DOHH2 (cell line): ENCODE data around the gene THOC1.

Experiments
- H3F3A ChIP-seq: fragments of 200-600 bp; sonication (generic), shearing (Covaris generic); 2 replicates; pipeline ENCODE4 v1.6.0; 2016; ENCODE audit warnings: antibody characterized with exemption, mild to moderate bottlenecking; ENCODE audit not compliant: control insufficient read depth, insufficient read depth
- H3K27ac ChIP-seq: fragments of 200-600 bp; sonication (generic); 2 replicates; pipeline ENCODE4 v1.5.1; 2014; ENCODE audit warnings: low read depth, mild to moderate bottlenecking, low read length, moderate library complexity
- H3K27me3 ChIP-seq: fragments of 200-600 bp; sonication (generic); 2 replicates; pipeline ENCODE4 v1.6.1; 2014; ENCODE audit warnings: mild to moderate bottlenecking, low read length, mixed read lengths; ENCODE audit not compliant: control insufficient read depth
- H3K36me3 ChIP-seq: fragments of 200-600 bp; sonication (generic); 2 replicates; pipeline ENCODE4 v1.6.1; 2014; ENCODE audit warnings: mild to moderate bottlenecking, low read length, moderate library complexity, mixed read lengths; ENCODE audit not compliant: control insufficient read depth
- H3K4me1 ChIP-seq: fragments of 200-600 bp; sonication (generic); 2 replicates; pipeline ENCODE4 v1.6.1; 2014; ENCODE audit warnings: mild to moderate bottlenecking, low read length, mixed read lengths; ENCODE audit not compliant: control insufficient read depth
- H3K4me2 ChIP-seq: fragments of 200-600 bp; sonication (generic); 2 replicates; pipeline ENCODE4 v1.6.0; 2014; ENCODE audit warnings: mild to moderate bottlenecking, low read length, moderate library complexity
- H3K4me3 ChIP-seq: fragments of 200-600 bp; sonication (generic); 2 replicates; pipeline ENCODE4 v1.5.1; 2014; ENCODE audit warnings: mild to moderate bottlenecking, low read length, mixed read lengths
- H3K79me2 ChIP-seq: fragments of 200-600 bp; sonication (generic); 2 replicates; pipeline ENCODE4 v1.6.1; 2014; ENCODE audit warnings: mild to moderate bottlenecking, low read length, mixed read lengths; ENCODE audit not compliant: control insufficient read depth
- H3K9me2 ChIP-seq: fragments of 200-600 bp; sonication (generic); replicated peaks from 2 replicates; pipeline ENCODE4 v1.6.1; 2014; ENCODE audit warnings: mild to moderate bottlenecking, low read length, mixed read lengths; ENCODE audit not compliant: control insufficient read depth
- H3K9me3 ChIP-seq: fragments of 200-600 bp; sonication (generic); 2 replicates; pipeline ENCODE4 v1.6.1; 2014; ENCODE audit warnings: antibody characterized with exemption, low read length, mixed read lengths; ENCODE audit not compliant: control insufficient read depth, insufficient read depth
- H4K20me1 ChIP-seq: fragments of 200-600 bp; sonication (generic); 2 replicates; pipeline ENCODE4 v1.6.0; 2014; ENCODE audit warnings: low read depth, mild to moderate bottlenecking, antibody characterized with exemption, low read length, moderate library complexity; ENCODE audit not compliant: control insufficient read depth, insufficient read depth
- CTCF ChIP-seq: fragments of 200-600 bp; sonication (generic); IDR thresholded peaks from one replicate; pipeline ENCODE4 v1.5.1; 2014; ENCODE audit warnings: antibody characterized with exemption, mild to moderate bottlenecking, low read depth, low read length; ENCODE audit not compliant: poor library complexity, severe bottlenecking
- EZH2phosphoT487 ChIP-seq: fragments of 200-600 bp; sonication (generic); IDR thresholded peaks from 2 replicates; pipeline ENCODE4 v1.6.1; 2017; ENCODE audit warnings: borderline replicate concordance, mild to moderate bottlenecking, antibody characterized with exemption, low read length, moderate library complexity, mixed read lengths

The THOC1 gene

GRCh38 chr18:172361-172760 lies 95.5 kb downstream of the THOC1 start:
- H3K9me2 ChIP-seq = no peaks in the 10 kb centered on the region
- H3K36me3 ChIP-seq = peaks cover 50% of the 10 kb centered on the region
- no peak overlapping the region for H3K27ac ChIP-seq
- no peaks in the 10 kb centered on the region for H3K27me3 ChIP-seq
- no peak overlapping the region for H3K4me3 ChIP-seq
- H3K4me2 ChIP-seq = no peak overlapping the region
- H3K79me2 ChIP-seq = peaks cover 27% of the 10 kb centered on the region
- H3K9me3 ChIP-seq = no peaks in the 10 kb centered on the region
- no peaks in the 10 kb centered on the region for H3F3A ChIP-seq
- H4K20me1 ChIP-seq = no peaks in the 10 kb centered on the region
- H3K4me1 ChIP-seq = no peaks in the 10 kb centered on the region
- TF ChIP-seq CTCF (no peak), EZH2phosphoT487 (no peak)
